Keratinocyte (primary cell): ENCODE data around the gene CAMK2G. TPM values are rescaled to one million over a fixed set of nuclear protein-coding genes. Genes with fewer than 3 reads are reported as not detected.
"Not testable (repeated sequence)": the region's sequence is repeated elsewhere in the genome, so short reads cannot be mapped to it uniquely, and the experiment has no call there.

Experiments used
- DNase-seq: peaks from one replicate; pipeline ENCODE4 v3.0.0-alpha.2; 2011; ENCODE audit warnings: low read depth, missing footprints, low spot score
- FAIRE-seq: peaks from 2 replicates; lab custom pipeline; 2011; peaks lifted over from hg19 to GRCh38; lab: Jason Lieb, UNC
- H2AFZ ChIP-seq: 2 replicates; pipeline ENCODE4 v1.6.0; 2012; ENCODE audit warnings: low read length, control low read depth, inconsistent platforms; ENCODE audit not compliant: control insufficient read depth
- H3K27ac ChIP-seq: 2 replicates; pipeline ENCODE4 v1.5.1; 2011; ENCODE audit warnings: low read length; ENCODE audit not compliant: control insufficient read depth, insufficient read depth
- H3K27me3 ChIP-seq: 3 replicates; pipeline ENCODE4 v1.6.0; 2011; ENCODE audit warnings: low read length; ENCODE audit not compliant: control insufficient read depth, insufficient read depth; ENCODE audit errors: extremely low read depth
- H3K36me3 ChIP-seq, 2 experiments: 2 replicates in 1 of 2; 3 replicates in 1 of 2; pipeline ENCODE4 v1.5.1; 2011; ENCODE audit warnings: low read length in 2 of 2, mild to moderate bottlenecking in 1 of 2; ENCODE audit not compliant: control insufficient read depth in 2 of 2, insufficient read depth in 2 of 2; ENCODE audit errors: extremely low read depth in 1 of 2
- H3K4me1 ChIP-seq: 3 replicates; pipeline ENCODE4 v1.5.1; 2011; ENCODE audit warnings: low read length; ENCODE audit not compliant: control insufficient read depth, insufficient read depth; ENCODE audit errors: extremely low read depth
- H3K4me2 ChIP-seq: 3 replicates; pipeline ENCODE4 v1.6.0; 2011; ENCODE audit warnings: low read depth, low read length; ENCODE audit not compliant: control insufficient read depth, insufficient read depth; ENCODE audit errors: extremely low read depth
- H3K4me3 ChIP-seq, 3 experiments: fragments of 200-600 bp in 1 of 3; sonication (generic) in 1 of 3; 2 replicates in 2 of 3; 3 replicates in 1 of 3; pipeline ENCODE4 v1.5.1; 2011 to 2016; ENCODE audit warnings: low read length in 3 of 3, mild to moderate bottlenecking in 3 of 3, control low read depth in 2 of 3, inconsistent platforms in 1 of 3, low read depth in 1 of 3, mixed read lengths in 1 of 3, mixed run types in 1 of 3, moderate library complexity in 1 of 3; ENCODE audit not compliant: control insufficient read depth in 2 of 3, insufficient read depth in 2 of 3; ENCODE audit errors: extremely low read depth in 1 of 3
- H3K79me2 ChIP-seq: 2 replicates; pipeline ENCODE4 v1.6.0; 2012; ENCODE audit warnings: low read length; ENCODE audit not compliant: control insufficient read depth, insufficient read depth
- H3K9ac ChIP-seq: 3 replicates; pipeline ENCODE4 v1.6.0; 2011; ENCODE audit warnings: low read length; ENCODE audit not compliant: control insufficient read depth, insufficient read depth; ENCODE audit errors: extremely low read depth
- H3K9me1 ChIP-seq: 3 replicates; pipeline ENCODE4 v1.6.0; 2011; ENCODE audit warnings: low read length; ENCODE audit not compliant: control insufficient read depth, insufficient read depth; ENCODE audit errors: extremely low read depth
- H3K9me3 ChIP-seq: 2 replicates; pipeline ENCODE4 v1.5.1; 2012; ENCODE audit warnings: low read depth, low read length; ENCODE audit not compliant: control insufficient read depth
- H4K20me1 ChIP-seq: 3 replicates; pipeline ENCODE4 v1.6.0; 2011; ENCODE audit warnings: low read length; ENCODE audit not compliant: control insufficient read depth, insufficient read depth; ENCODE audit errors: extremely low read depth
- CTCF ChIP-seq, 3 experiments: IDR thresholded peaks in 1 of 3; conservative IDR thresholded peaks in 1 of 3; optimal IDR thresholded peaks in 1 of 3; 2 replicates in 2 of 3; 3 replicates in 1 of 3; pipeline versions ENCODE3 to v1.5.1; 2011; ENCODE audit warnings: low read length in 3 of 3, mild to moderate bottlenecking in 3 of 3, moderate library complexity in 2 of 3, control low read depth in 1 of 3, inconsistent platforms in 1 of 3; ENCODE audit not compliant: insufficient read depth in 2 of 3; ENCODE audit errors: extremely low read depth in 1 of 3
- EZH2 ChIP-seq: IDR thresholded peaks from one replicate; pipeline ENCODE4 v1.6.1; 2012; ENCODE audit warnings: inconsistent platforms, mild to moderate bottlenecking, low read length, moderate library complexity
- dilution Hi-C: fragments of 300-500 bp; cut with MboI; formaldehyde crosslinking; loops from one replicate; pipeline ENCODE4 v1.7.0; 2020; ENCODE audit warnings: low sequenced_read_pairs; ENCODE audit not compliant: extremely low pct_ligation_motif_present
- polyA plus RNA-seq, 5 experiments: library from polyadenylated mRNA; depleted of rRNA in 3 of 5; stranded (reverse) in 3 of 5; stranded (forward) in 1 of 5; unstranded in 1 of 5; fragments of >200 nt; gene quantifications; 1 replicate in 1 of 5; 2 replicates in 3 of 5; 3 replicates in 1 of 5; pipeline versions ENCODE4 v1.2.1 to v1.2.3, GENCODE V29; 2011 to 2012; ENCODE audit warnings: missing spikeins in 2 of 5, low read depth in 1 of 5, low replicate concordance in 1 of 5

The CAMK2G gene
- polyA plus RNA-seq, 1 donor (not counting 4 experiments of a cell fraction or from before 2014, with no cell fraction given), result 17.6 TPM

GRCh38 chr10:73836427-73836980 is 37.9 kb downstream of the CAMK2G start:
- H3K27me3 ChIP-seq, result no peaks in the 10 kb centered on the region
- H3K79me2 ChIP-seq, result no peaks in the 10 kb centered on the region
- dilution Hi-C loops, result no loop called here
- H3K36me3 ChIP-seq, result peaks cover 14 to 26% of the 10 kb centered on the region in 2 experiments
- no peak for FAIRE-seq
- H3K4me2 ChIP-seq, result no peak overlapping the region
- TF ChIP-seq CTCF (optimal IDR thresholded peaks at IDR 0.05 in 1 of 3, IDR thresholded peaks at IDR 0.05 in 1 of 3, conservative IDR thresholded peaks at IDR 0.05 in 1 of 3; ENCODE audit: extremely low read depth in 1 of 3, insufficient read depth in 2 of 3, low read length in 3 of 3) (no peak), EZH2 (no peak)
- no peak for DNase-seq
- no peak overlapping the region for H3K4me3 ChIP-seq
- no peak overlapping the region for H3K27ac ChIP-seq
- H3K9me1 ChIP-seq, result no peaks in the 10 kb centered on the region
- no peak overlapping the region for H3K9ac ChIP-seq
- no peak overlapping the region for H2AFZ ChIP-seq
- no peaks in the 10 kb centered on the region for H3K9me3 ChIP-seq
- peaks cover 8% of the 10 kb centered on the region for H3K4me1 ChIP-seq
- peaks cover 3% of the 10 kb centered on the region for H4K20me1 ChIP-seq

GRCh38 chr10:73829090-73829489 is 45.3 kb downstream of the CAMK2G start:
- DNase-seq, H3K9ac ChIP-seq, H3K9me1 ChIP-seq, H3K9me3 ChIP-seq, dilution Hi-C loops, H2AFZ ChIP-seq, H3K27me3 ChIP-seq, H3K36me3 ChIP-seq, H3K4me3 ChIP-seq, H3K27ac ChIP-seq, H4K20me1 ChIP-seq, H3K79me2 ChIP-seq, H3K4me2 ChIP-seq, FAIRE-seq: not testable (repeated sequence)
- H3K4me1 ChIP-seq, result peaks cover 12% of the 10 kb centered on the region

GRCh38 chr10:73828161-73828560 is 46.2 kb downstream of the CAMK2G start:
- Histone ChIP-seq H3K27me3 (no peaks in the 10 kb centered on the region), H3K4me1 (peaks cover 12% of the 10 kb centered on the region), H3K36me3 (peaks cover 4 to 12% of the 10 kb centered on the region in 2 experiments), H4K20me1 (no peaks in the 10 kb centered on the region), H3K9me3 (no peaks in the 10 kb centered on the region), H3K27ac (no peak overlapping the region), H3K79me2 (no peaks in the 10 kb centered on the region), H3K9ac (no peak overlapping the region), H3K4me2 (no peak overlapping the region), H2AFZ (no peak overlapping the region), H3K4me3 (no peak overlapping the region), H3K9me1 (no peaks in the 10 kb centered on the region)
- FAIRE-seq (no peak), DNase-seq (no peak)
- TF ChIP-seq CTCF (optimal IDR thresholded peaks at IDR 0.05 in 1 of 3, IDR thresholded peaks at IDR 0.05 in 1 of 3, conservative IDR thresholded peaks at IDR 0.05 in 1 of 3; ENCODE audit: extremely low read depth in 1 of 3, insufficient read depth in 2 of 3, low read length in 3 of 3) (no peak), EZH2 (no peak)
- dilution Hi-C loops, result no loop called here
